Left lobe of liver (tissue), 2 donors: ENCODE data around the gene MAPK12. TPM values are rescaled to one million over a fixed set of nuclear protein-coding genes. Genes with fewer than 3 reads are reported as not detected.

Source experiments
- ATAC-seq: fragments of 200-7000 bp; cut with Tn5 transposase; one replicate; pipeline ENCODE4 v1.9.1; 2020; ENCODE audit warnings: mild to moderate bottlenecking, moderate library complexity
- DNase-seq: peaks from one replicate; pipeline ENCODE4 v3.0.0-alpha.2; 2020; ENCODE audit warnings: low spot score
- total RNA-seq: library from RNA; stranded (reverse); gene quantifications from one replicate; pipeline ENCODE4 v1.2.1, GENCODE V29; 2021
- donor health status: DM: no; HTN: no; CAD: no; lungs with moderate emphysema.
- donor health status: DM: no; HTN: yes; CAD: no.

MAPK12 gene
- total RNA-seq, 1 donor from 2014 or later: 5.0 TPM

- DNase-seq: no peak
- ATAC-seq: no peak
Measured at GRCh38 chr22:50269573-50269969, 8.1 kb upstream of the MAPK12 start.

- DNase-seq (peak; percentile 82), ATAC-seq (peak; percentile 49)
Measured at GRCh38 chr22:50268655-50269113, 7.2 kb upstream of the MAPK12 start.

DNA sequence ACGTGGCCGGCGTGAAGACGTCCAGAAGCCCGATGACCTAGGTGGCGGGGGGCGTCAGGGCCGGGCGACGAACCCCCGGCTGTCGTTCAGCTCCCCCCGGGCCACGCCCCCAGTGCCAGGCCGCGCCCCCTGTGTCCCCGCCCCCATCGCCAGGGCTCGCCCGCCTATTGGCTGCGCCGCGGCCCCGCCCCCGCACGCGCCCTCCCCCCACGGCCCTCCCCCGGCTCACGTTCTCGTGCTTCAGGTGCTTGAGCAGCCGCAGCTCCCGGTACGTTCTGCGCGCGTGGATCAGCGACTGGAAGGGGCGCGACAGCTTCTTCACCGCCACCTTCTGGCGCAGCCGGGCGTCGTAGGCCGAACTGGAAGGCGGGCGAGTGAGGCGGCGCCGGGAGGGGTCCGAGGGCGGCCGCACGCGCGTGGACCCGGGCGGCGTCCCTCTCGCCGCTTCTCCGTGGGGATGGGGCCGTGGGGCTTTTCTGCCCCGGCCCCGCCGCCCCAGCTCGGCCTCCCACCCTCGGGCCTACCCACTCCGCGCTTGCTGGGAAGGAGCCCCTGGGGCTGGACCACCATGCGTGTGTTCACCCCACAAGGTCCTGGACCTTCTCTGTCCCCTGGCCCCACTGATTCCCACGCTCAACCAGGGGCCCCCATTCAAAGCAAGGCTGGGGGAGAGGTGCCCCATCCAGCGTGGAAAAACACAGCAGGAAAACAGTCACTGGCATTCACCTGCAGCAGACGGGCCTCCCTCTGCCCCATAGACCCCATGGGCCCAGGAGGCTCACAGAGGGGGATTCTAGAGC, 6.3 kb upstream of the MAPK12 start:
- peak; percentile 69 for ATAC-seq

GRCh38 chr22:50266994-50267393, 5.5 kb upstream of the MAPK12 start:
- DNase-seq (no peak), ATAC-seq (no peak)

More for the DNA sequence above, 6.3 kb upstream of the MAPK12 start:
- peak; percentile 80 for DNase-seq

- no peak for DNase-seq
- no peak for ATAC-seq
Measured at GRCh38 chr22:50264946-50265669, 3.6 kb upstream of the MAPK12 start.

GRCh38 chr22:50264104-50264745, 2.7 kb upstream of the MAPK12 start:
- DNase-seq (no peak), ATAC-seq (no peak)

- DNase-seq: no peak
- no peak for ATAC-seq
Measured at GRCh38 chr22:50262973-50263617, 1.6 kb upstream of the MAPK12 start.

DNA sequence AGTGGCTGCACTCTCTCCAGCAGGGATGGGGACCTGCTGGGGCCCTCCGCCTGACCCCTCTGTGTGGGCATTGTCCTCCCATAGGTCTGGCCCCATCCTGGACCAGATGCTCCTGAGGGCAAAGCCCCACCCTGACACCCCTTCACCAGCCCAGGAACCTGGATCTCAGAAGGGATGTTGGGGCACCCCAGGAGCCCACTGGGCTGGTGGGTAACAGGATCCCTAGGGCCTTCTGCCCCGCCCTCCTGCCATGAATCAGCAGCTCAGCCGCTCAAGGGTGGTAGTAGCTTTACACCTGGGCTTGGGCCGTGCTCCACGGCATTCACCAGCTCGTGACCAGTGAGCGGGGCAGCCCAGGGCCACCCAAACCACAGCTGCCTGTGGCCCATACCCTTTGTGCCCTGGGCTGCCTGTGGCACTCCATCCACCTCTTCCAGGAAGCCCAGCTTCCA, 1.0 kb upstream of the MAPK12 start:
- ATAC-seq (no peak), DNase-seq (no peak)

DNA sequence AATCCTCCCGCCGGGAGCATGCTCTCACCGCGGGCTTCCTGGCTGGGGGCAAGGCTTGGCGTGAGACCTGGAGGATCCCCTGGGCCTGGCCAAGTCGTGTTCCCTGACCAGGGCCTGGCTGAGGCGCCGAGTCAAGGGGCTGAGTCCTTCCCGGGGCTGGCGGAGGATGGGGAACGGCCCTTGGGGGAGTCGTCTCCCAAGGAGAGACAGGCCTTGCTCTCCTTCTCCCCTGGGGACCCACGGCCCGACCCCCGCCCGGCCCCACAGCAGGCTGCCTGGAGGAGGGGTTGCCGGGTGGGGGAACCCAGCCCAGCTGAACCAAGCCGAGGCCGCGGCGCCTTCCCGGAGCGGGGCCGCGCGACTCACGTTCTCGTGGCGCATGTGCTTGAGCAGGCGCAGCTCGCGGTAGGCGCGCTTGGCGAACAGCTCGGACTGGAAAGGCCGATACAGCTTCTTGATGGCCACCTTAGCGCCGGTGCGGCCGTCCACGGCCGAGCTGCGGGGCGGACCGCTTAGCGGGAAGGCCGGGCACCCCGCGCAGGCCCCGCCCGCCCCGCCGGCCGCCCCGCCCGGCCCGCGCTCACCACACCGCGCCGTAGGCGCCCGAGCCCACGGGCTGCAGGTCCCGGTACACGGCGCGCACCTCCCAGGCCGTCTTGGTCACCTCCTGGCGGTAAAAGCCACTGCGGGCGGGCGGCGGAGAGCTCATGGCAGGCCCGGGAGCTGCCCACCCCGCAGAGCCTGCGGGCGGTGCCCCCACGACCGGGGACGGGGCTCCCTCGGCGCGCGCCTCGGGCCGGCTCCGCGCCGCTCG, 475 bp downstream of the MAPK12 start:
- peak; percentile 11 for ATAC-seq
- DNase-seq: no peak

DNA sequence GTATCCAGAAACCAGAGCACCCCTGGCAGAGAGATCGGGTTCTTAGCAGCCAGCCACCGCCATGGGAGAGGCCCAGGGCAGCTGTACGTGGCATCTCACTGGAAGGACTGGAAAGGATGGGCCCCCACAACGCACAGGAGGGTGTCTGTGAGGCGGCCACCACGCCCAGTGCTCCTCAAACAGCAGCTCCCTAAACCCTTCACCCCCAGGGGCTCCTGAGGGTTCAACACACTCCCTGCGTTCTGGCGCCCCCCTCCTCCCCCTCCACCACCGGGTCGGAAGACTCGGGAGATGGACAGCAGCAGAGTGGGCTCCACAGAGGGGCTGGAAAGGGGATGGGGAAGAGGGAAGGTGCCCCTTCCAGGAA, 1.1 kb downstream of the MAPK12 start:
- ATAC-seq: no peak

GRCh38 chr22:50259302-50259701, 2.2 kb downstream of the MAPK12 start:
- ATAC-seq (no peak), DNase-seq (no peak)

More for the DNA sequence above, 1.1 kb downstream of the MAPK12 start:
- DNase-seq: no peak

DNA sequence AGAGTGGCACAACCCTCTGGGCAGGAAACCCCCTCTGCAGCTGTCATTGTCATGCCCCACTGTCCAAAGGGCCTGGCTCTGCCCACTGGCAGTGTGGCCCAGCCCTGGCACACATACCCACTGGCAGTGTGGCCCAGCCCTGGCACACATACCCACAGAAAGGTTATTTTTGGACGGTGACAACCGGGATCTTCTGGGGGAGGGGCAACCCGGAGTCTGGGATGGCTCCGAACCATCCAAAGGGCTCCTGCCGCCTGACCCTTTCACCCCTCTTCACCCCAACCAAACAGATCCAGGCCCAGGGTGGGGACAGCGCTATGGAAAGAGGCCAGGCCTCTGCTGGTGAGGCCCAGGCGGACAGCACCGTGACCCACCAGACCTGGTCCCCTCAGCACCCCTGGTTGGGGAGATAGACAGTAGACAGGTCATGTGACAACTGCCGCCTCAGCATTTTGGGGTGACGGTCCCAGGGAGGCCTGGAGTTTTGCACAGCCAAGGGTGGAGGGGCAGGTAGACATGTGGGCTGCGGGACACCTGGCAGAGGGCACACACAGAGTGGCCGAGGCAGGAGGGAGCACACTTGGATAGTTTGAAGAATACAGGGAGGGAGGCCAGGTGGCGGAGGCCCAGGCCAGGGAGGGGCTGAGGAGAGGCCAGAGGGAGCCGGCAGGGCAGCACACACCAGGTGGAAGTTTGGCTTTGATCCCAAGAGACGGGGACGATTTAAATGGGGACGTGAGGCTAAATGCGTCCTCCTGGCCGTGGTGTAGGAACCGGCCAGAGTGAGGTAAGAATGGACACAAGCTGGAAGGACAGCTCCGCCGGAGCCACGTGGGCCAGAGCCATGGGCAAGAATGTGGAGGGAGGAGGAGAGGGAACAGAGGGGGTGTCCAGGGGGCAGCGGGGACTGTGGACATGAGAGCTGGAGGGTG, 2.9 kb downstream of the MAPK12 start:
- ATAC-seq: peak; percentile 78

DNA sequence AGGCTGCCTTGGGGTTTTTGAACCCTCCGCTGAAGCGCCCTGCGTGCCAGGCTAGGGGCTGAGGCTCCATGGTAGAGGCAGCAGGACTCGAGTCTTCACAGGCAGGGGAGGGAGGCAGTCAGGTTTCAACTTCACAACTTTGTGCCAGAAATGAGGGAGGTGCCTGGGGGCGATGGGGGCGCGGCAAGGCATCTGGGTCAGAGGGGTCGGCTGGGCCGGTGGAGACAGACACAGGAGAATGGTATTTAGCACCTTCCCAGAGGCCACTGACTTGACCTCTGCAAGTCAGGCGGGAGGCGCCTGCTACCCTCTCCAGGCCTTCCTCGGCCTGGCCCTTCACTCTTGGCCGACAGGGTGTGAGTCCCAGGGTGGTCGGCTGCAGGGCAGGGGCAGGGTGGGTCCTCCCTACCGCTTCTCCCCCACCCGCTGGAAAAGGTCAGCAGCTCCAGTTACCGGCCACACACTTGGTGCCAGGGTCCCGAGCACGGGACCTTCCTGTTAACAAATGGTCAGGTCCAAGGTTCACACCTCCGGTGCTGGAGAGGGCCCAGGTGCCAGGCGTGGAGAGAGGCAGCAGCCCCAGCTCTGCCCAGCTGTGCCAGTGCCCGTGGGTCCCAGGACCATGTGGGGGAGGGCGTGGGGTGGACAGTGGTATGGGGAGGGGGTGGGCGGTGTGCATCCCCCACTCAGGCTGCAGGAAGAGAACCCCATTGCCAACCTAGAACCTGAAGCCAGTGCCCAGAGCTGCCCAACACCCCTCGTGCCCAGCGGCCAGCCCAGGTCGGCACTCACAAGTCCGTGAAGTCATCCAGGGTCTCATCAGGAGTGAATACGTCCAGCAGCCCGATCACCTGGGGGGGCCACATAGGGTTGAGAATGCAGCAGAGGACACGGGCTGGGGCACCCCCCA, 3.8 kb downstream of the MAPK12 start:
- DNase-seq (peak; percentile 91), ATAC-seq (peak; percentile 76)

More for the DNA sequence above, 2.9 kb downstream of the MAPK12 start:
- peak; percentile 88 for DNase-seq

DNA sequence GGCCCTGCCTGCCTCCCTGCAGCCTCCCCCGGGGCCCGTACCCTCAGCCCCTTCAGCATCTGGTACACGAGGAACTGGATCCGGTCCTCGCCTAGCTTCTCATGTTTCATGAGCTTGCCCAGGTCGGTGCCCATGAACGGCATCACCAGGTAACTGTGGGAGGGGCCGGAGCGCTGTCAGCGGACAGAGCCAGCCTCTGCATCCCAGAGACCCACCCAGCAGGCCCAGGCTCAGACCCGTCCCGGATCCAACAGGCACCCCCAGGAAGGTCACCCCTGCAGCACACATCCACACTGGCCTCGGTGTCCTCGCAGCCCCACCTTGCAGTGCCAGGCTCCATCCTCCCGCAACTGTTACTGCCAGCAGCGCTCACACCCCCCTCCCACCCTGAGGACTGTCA, 4.4 kb downstream of the MAPK12 start:
- DNase-seq (no peak), ATAC-seq (no peak)

- no peak for ATAC-seq
- DNase-seq: no peak
Measured at GRCh38 chr22:50256258-50256862, 5.1 kb downstream of the MAPK12 start.

GRCh38 chr22:50255607-50256006, 5.9 kb downstream of the MAPK12 start:
- ATAC-seq: no peak

DNA sequence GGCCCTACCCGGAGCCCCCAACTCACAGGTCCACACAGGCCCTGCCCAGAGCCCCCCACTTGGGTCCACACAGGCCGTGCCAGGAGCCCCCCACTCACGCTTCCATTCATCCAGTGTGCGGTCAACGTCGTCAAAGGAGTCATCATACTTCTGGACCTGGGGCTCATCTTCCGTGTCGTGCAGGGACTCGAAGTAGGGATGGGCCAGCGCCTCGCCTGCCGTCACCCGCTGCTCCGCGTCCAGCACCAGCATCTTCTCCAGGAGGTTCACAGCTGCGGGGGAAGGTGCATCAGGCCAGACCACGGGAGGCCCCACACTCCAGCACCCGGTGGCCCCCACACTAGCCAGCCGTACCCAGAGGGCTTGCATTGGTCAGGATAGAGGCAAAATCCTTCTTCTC, 6.4 kb downstream of the MAPK12 start:
- ATAC-seq (no peak), DNase-seq (no peak)

More at GRCh38 chr22:50255607-50256006, 5.9 kb downstream of the MAPK12 start:
- no peak for DNase-seq

DNA sequence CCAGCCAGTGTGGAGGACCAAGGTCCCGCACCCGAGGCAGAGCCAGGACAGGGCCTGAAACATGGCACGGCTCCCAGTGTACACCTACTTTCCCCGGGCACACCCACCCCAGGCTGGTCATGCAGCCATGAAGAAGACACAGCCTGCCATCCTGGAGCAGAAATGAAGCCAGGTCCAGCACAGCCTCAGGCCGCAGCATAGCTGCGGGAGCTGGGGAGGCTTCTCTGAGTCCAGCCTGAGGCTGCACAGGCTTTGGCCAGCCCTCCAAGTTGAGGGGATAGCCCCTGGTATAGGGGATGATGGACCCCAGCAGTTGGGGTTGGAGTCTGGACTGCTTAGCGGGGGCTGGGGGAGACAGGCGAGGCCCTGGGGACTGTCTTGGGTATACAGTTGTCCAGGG, 7.5 kb downstream of the MAPK12 start:
- DNase-seq: no peak

More for the DNA sequence above, 7.5 kb downstream of the MAPK12 start:
- ATAC-seq: no peak
